GM12865 (cell line): Measurements from ENCODE around the gene MECR.

Experiments used
- DNase-seq: peaks from one replicate; pipeline ENCODE4 v3.0.0; 2010; ENCODE audit warnings: low read depth
- H3K4me3 ChIP-seq: 2 replicates; pipeline ENCODE4 v1.5.1; 2011; ENCODE audit warnings: mild to moderate bottlenecking, low read depth, low read length, control low read depth
- TF ChIP-seq, protein P1 (sequence below): IDR thresholded peaks from 2 replicates; pipeline ENCODE4 v1.5.1; 2011; ENCODE audit warnings: low read length, control low read depth, low read depth, inconsistent platforms; ENCODE audit not compliant: insufficient read depth; ENCODE audit errors: missing control alignments

The MECR gene

DNA sequence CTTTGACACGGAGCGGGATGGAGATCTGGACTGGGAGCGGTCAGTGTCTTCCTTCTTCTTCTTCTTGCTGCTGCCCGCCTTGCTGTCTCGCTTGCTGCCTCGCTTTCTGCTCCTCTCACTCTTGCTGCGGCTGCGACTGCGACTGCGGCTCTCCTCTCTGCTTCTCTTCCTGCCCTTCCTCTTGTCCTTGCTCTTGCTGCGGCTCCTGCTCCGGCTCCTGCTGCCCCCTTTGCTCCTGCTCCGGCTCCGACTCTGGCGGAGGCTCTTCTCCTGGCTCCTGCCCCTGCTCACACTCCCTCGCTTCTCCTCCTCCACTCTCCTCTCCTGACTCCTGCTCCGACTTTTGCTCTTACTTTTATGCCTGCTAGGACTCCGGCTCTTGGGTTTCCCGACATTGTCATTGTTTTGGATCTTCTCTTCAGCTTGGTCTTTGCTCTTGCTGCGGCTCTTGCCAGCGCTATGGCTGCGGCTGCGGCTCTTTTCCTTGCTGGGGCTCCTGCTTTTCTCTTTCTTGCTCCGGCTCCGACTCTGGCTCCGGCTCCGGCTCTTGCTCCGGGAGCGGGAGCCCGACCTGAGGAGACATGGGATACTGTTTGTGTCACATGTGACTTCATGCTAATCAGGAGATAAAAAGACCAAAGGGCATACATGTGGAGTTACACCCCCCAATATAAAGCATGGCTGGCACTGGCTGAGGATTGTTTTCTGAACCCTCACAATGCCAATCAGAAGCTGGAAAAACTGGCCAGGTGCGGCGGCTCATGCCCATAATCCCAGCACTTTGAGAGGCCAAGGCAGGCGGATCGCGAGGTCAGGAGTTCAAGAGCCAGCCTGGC, 81.9 kb downstream of the MECR start:
- H3K4me3 ChIP-seq, result no peak overlapping the region
- TF ChIP-seq, protein P1, sequence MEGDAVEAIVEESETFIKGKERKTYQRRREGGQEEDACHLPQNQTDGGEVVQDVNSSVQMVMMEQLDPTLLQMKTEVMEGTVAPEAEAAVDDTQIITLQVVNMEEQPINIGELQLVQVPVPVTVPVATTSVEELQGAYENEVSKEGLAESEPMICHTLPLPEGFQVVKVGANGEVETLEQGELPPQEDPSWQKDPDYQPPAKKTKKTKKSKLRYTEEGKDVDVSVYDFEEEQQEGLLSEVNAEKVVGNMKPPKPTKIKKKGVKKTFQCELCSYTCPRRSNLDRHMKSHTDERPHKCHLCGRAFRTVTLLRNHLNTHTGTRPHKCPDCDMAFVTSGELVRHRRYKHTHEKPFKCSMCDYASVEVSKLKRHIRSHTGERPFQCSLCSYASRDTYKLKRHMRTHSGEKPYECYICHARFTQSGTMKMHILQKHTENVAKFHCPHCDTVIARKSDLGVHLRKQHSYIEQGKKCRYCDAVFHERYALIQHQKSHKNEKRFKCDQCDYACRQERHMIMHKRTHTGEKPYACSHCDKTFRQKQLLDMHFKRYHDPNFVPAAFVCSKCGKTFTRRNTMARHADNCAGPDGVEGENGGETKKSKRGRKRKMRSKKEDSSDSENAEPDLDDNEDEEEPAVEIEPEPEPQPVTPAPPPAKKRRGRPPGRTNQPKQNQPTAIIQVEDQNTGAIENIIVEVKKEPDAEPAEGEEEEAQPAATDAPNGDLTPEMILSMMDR, result no peak
- DNase-seq, result no peak

DNA sequence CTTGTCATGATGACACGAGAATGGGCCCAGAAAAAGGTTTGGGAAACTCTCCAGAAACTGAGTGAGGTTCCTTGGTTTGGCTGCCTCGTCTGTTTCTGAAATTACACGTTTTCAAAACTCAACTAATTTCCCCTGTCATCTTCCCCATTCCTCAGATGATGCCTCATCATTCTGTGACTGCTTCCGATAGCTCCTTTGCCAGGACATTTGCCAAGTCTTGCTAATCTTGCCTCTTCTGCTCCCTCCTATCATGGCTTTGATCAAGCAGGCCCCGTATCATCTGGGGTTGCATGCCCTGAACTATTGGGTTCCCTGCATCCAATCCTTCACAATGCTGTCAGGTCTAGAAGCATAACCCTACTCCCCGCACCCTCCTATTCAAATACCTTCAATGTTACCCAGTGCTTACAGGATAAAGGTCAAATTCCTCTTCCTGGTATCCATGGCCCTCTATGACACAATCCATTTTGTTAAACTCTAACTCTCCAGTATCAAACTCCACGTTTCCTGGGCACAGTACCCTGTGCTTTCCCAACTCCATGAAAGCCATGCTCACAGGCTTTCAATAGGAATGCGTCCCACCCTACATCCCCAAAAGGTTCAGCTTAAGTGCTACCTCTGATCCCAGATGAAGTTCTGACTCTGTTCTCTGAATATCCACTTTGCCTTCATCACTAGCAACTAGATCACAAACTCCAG, 84.8 kb downstream of the MECR start:
- no peak for DNase-seq
- TF ChIP-seq, protein P1, result no peak
- no peak overlapping the region for H3K4me3 ChIP-seq

DNA sequence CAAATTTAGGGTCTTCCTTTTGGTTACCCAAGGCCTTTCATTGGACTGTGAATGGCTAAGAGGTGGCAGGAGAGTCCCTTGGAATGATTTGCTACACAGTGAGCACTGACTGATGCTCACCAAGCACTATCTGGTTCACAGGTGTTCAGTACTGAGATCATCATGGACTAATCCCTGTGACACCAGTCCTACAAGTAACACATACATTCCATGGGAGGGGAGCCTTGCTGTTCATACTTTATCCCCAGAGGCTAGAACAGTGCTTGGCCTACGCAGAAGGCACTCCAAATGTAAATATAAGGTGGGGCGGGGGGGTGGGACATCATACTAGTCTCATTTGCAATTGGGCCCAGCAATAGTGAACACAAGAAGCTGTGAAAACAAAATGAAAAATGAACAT, 86.6 kb downstream of the MECR start:
- TF ChIP-seq, protein P1, result no peak
- H3K4me3 ChIP-seq, result no peak overlapping the region
- DNase-seq, result no peak

DNA sequence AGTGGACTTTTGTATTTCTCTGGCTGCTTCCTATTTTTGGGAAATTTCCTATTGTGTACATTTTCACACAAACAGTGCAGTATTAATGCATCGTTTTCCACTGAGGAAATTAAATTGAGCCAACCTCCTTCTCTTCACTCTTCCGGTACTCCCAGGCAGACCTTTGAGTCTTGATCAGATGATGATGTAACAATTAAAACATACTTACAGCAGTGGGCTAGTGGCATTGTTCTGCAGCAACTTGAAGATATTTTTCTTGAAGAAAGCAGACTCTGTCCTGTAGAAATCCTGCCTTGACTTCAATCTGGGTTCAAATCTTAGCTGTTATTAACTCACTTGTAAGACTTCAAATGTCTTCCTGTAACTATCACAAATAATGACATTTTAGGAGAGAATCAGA, 88.0 kb downstream of the MECR start:
- DNase-seq, result no peak
- no peak overlapping the region for H3K4me3 ChIP-seq
- TF ChIP-seq, protein P1, result no peak
